Effector CD4-positive, alpha-beta T cell (primary cell): Measurements from ENCODE around the gene UTS2.

Experiments used
- DNase-seq: peaks from one replicate; pipeline ENCODE4 v3.0.0-alpha.2; 2020

The UTS2 gene

GRCh38 chr1:7809742-7810141 lies 43.1 kb downstream of the UTS2 start:
- DNase-seq = no peak

DNA sequence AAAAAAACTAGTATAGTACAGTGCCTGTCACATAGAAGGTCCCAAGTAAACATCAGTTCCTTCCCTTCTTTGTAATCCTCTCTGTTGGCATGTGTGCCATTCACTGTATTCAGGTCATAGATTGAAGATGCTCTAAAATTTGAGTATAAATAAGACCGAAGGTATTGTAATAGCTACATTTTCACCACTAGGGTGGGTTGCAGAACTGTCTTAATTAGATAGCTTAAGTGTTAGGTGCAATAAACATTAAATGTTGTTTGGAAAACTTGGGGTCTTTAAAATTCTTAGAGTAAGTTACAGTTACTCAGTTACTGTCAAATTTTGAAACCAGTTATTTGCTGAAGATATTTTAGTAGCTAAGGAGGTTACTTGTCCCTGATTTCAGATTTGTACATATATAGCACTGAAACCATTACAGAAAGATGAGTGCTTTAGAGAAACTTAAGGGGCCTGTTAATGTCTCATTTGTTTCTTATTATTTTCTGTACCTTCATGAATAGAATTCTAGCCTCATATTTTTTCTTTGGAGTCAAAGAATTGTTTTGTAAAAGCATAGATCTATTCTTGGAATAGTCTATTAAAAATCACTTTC lies 44.5 kb downstream of the UTS2 start:
- no peak for DNase-seq

DNA sequence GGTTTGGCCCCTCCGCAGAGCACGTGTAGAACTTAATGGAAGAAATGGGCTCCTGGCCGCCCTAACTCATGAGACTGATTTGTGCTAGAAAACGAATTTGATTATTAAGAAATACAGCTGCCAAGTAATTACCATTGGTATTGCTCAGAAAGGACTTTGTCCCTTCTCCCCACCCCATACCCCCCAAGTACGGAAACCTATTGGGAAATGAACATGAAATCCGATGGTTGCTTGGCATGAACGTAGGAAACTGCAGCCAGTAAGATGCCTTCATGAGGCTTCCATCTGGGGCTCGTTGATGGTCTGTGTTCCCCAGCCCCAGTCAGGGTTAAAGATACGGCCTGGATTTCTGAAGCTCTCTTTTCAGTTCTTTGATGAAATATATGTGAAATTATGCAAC lies 47.4 kb downstream of the UTS2 start:
- no peak for DNase-seq
